LNCaP clone FGC (cell line): ENCODE results near the gene NTMT2.

Source experiments
- DNase-seq: peaks from one replicate; pipeline ENCODE4 v3.0.0-alpha.2; 2011; ENCODE audit warnings: low read depth
- H3K4me3 ChIP-seq: 2 replicates; pipeline ENCODE4 v1.5.1; 2011; ENCODE audit warnings: mild to moderate bottlenecking, low read depth, low read length, control low read depth
- TF ChIP-seq, protein P1 (sequence below): IDR thresholded peaks from 2 replicates; pipeline ENCODE4 v1.5.1; 2012; ENCODE audit warnings: mild to moderate bottlenecking; ENCODE audit not compliant: control insufficient read depth, insufficient read depth; ENCODE audit errors: extremely low read depth

NTMT2 gene

DNA sequence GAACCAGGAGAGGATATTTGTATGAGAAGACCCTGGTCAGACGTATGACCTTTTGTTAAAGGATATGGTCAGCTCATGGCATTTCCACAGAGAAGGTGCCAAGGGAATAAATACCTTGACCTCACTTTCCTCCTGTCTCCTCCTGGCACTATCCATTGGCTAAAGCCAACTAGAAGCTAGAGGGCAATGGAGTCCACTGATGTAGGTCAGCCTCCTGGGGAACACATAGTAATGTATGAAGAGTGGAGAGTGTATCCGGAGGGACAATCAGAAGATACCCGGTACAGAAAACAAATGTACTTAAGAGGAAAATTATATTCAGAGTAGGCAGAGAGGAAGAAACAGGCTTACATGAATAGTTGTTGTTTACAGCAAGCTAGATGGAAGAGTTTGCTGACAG lies 698 bp upstream of the NTMT2 start:
- no peak for DNase-seq
- no peak overlapping the region for H3K4me3 ChIP-seq
- TF ChIP-seq, protein P1, sequence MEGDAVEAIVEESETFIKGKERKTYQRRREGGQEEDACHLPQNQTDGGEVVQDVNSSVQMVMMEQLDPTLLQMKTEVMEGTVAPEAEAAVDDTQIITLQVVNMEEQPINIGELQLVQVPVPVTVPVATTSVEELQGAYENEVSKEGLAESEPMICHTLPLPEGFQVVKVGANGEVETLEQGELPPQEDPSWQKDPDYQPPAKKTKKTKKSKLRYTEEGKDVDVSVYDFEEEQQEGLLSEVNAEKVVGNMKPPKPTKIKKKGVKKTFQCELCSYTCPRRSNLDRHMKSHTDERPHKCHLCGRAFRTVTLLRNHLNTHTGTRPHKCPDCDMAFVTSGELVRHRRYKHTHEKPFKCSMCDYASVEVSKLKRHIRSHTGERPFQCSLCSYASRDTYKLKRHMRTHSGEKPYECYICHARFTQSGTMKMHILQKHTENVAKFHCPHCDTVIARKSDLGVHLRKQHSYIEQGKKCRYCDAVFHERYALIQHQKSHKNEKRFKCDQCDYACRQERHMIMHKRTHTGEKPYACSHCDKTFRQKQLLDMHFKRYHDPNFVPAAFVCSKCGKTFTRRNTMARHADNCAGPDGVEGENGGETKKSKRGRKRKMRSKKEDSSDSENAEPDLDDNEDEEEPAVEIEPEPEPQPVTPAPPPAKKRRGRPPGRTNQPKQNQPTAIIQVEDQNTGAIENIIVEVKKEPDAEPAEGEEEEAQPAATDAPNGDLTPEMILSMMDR, result no peak

DNA sequence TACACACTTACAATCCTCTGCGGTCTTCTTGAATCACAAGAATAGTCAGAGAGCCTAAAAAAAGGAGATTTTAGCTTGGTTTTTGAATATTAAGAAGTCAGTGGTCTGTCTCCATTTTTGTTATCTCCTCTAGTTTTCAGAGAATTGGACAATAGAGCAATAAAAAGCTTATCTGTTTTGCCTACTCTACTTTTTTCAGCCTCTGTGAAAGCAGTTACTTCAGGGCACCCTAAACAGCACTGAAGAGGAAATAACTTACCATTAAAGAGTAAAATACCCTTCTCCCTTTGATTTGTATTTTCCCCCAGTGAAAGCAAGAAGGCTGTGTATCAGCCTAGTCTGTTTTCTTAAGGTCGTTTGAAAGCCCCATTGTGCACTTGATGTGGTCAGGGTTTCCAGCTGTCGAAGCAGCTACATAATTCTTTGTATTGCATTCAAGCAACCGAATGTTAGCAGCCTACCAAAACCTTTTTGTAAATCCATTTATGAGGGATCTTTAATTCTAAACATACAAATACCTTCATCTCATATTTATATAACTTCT lies 1.0 kb downstream of the NTMT2 start:
- DNase-seq, result no peak
- H3K4me3 ChIP-seq, result no peak overlapping the region
- TF ChIP-seq, protein P1, result no peak

DNA sequence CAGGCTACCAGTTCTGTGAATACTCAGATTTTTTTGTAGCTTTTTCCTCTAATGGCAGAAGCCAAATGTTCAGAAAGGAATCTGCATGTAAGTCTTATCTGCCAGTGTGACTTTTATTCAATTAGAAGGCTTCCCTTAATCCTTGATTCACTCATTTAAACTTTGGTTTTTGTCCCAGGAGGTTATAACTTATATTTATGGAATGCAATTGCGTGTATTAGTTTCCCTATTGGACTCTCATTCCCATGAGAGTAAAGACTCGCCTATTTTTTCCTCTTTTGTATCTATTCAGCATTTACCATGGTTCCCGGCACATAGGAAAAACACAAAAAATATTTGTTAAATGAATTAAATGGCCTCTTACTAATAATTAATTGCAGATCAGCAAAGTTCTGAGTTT lies 3.5 kb downstream of the NTMT2 start:
- TF ChIP-seq, protein P1, result no peak
- DNase-seq, result no peak
- no peak overlapping the region for H3K4me3 ChIP-seq

DNA sequence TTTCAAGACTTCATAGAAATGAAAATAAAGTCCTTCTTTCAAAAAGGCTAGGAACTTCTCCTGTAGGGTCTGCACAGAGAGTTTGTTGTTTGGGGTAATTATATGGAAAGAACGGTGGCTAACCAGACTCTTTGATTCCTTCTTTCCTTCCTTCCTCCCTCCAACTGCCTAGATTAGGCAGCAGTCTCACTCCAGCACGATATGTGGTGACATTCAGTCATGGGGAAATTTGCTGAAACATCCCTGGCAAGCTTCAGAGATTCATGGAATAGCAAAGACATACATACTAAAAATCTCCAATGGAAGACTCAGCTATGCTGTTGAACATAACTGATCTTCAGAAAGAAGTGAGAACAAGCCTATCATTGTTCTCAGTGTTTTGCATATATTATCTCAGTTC lies 4.3 kb downstream of the NTMT2 start:
- H3K4me3 ChIP-seq, result no peak overlapping the region
- TF ChIP-seq, protein P1, result no peak
- no peak for DNase-seq

DNA sequence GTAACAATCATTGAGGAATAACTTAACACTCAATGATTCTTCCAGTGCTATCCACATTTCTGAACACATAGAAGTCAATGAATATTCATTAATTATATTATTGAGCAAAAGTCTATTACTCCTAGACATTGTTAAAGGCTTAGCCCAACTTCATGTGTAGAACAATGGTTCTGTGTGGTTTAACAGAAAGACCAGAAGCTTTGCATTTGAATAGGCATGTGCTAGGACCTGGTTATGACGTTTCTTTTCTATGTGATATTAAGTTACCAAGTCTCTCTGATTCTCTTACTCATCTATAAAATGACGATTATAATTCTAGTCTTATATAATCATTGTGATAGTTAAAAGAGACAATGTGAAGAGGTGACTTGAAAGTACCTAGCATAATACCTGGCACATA lies 5.2 kb downstream of the NTMT2 start:
- H3K4me3 ChIP-seq, result no peak overlapping the region
- DNase-seq, result no peak
- TF ChIP-seq, protein P1, result no peak

DNA sequence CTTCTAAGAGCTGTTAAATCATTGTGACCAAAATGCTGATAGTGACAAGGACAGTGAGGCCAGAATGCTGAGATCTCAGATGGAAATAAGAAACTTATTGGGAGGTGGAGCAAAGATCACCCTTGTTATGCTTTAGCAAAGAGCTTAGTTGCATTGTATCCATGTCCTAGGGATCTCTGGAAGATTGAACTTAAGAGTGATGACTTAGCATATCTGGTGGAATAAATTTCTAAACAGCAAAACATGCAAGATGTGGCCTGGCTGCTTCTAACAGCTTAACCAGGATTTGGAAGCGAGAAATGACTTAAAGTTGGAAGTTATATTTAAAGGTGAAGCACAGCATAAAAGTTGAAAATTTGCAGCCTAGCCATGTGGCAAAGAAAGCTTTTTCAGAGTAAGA lies 7.7 kb downstream of the NTMT2 start:
- no peak for DNase-seq
- TF ChIP-seq, protein P1, result no peak
- no peak overlapping the region for H3K4me3 ChIP-seq

DNA sequence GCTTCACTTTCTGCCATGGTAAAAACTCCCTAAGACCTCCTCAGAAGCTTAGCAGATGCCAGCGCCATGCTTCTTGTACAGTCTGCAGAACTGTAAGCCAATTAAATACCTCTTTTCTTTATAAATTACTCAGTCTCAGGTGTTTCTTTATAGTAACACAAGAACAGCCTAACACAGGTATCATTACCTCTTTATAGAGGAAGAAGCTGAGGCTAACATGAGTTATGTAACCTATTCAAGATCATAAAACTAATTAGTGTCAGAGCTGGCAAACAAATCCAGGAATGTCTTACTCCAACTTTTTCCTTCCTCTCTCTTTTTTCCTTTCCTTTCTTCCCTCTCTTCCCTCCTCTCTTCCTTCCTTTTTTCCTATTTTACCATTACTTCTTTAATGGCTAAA lies 9.3 kb downstream of the NTMT2 start:
- no peak overlapping the region for H3K4me3 ChIP-seq
- TF ChIP-seq, protein P1, result no peak
- no peak for DNase-seq
